ENCODE results near the gene SLC35F3. TPM values are rescaled to one million over a fixed set of nuclear protein-coding genes. Genes with fewer than 3 reads are reported as not detected.
"Not testable (repeated sequence)": the region's sequence is repeated elsewhere in the genome, so short reads cannot be mapped to it uniquely, and the experiment has no call there.

SLC35F3 gene
- total RNA-seq, 4 donors from 2014 or later = 0.82 TPM; not detected in 3

DNA sequence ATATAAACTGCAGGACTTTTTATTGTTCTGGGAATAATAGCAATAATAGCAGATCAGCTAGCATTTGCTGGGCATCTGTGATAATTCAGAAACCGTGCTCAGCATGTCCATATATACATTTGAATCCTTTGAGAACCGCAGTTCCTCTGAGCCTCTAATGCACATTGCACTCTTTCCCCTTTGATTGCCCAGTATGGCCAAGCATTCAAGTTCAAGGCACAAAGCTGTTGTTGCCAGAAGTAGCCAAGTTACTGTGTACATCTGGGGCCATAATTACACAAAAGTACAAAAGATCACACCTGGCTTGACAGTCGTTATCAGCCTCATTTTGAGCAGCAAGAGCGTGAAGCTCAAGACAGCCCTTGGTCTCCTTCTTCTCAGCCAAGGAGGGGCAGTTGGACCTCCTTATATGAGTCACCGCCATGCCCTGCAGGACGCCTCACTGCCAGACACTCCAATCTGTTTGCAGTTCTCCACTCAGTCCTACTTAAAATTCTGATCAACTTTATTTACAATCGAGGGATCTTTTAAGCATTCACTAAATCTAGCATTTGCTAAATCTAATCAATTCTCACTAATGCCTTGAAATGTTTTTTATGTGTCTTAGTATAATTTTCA is 216.0 kb downstream of the SLC35F3 start:
- ATAC-seq = no peak
- Histone ChIP-seq H3K9me3 (no peaks in the 10 kb centered on the region), H3K27me3 (peaks cover 0 to 10% (median 10%) of the 10 kb centered on the region in 3 donors), H3K36me3 (no peaks in the 10 kb centered on the region), H3K27ac (no peak overlapping the region), H3K4me1 (no peaks in the 10 kb centered on the region), H3K4me3 (no peak overlapping the region)
- in situ Hi-C loops (cut with MboI; ENCODE audit: low sequenced_read_pairs in 4 of 4) = no loop called here
- intact Hi-C loops (cut with DNase I; ENCODE audit: low total_unique reads) = no loop called here
- DNase-seq = no peak
- TF ChIP-seq, protein P1, sequence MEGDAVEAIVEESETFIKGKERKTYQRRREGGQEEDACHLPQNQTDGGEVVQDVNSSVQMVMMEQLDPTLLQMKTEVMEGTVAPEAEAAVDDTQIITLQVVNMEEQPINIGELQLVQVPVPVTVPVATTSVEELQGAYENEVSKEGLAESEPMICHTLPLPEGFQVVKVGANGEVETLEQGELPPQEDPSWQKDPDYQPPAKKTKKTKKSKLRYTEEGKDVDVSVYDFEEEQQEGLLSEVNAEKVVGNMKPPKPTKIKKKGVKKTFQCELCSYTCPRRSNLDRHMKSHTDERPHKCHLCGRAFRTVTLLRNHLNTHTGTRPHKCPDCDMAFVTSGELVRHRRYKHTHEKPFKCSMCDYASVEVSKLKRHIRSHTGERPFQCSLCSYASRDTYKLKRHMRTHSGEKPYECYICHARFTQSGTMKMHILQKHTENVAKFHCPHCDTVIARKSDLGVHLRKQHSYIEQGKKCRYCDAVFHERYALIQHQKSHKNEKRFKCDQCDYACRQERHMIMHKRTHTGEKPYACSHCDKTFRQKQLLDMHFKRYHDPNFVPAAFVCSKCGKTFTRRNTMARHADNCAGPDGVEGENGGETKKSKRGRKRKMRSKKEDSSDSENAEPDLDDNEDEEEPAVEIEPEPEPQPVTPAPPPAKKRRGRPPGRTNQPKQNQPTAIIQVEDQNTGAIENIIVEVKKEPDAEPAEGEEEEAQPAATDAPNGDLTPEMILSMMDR (IDR thresholded peaks at IDR 0.05 in 4 of 5, conservative IDR thresholded peaks at IDR 0.05 in 1 of 5) = no peak
- TF ChIP-seq POLR2A (IDR thresholded peaks at IDR 0.05) = no peak

- H3K4me3 ChIP-seq; H3K9me3 ChIP-seq; intact Hi-C loops (cut with DNase I; ENCODE audit: low total_unique reads); H3K4me1 ChIP-seq; H3K27ac ChIP-seq; H3K36me3 ChIP-seq; DNase-seq; in situ Hi-C loops (cut with MboI; ENCODE audit: low sequenced_read_pairs in 4 of 4); ATAC-seq: not testable (repeated sequence)
- peaks cover 0 to 15% (median 10%) of the 10 kb centered on the region in 3 donors for H3K27me3 ChIP-seq
These were observed 217.2 kb downstream of the SLC35F3 start for GRCh38 chr1:234121659-234122058.

- in situ Hi-C loops (cut with MboI; ENCODE audit: low sequenced_read_pairs in 4 of 4); DNase-seq; H3K4me1 ChIP-seq; intact Hi-C loops (cut with DNase I; ENCODE audit: low total_unique reads); H3K9me3 ChIP-seq; ATAC-seq; H3K27ac ChIP-seq; H3K36me3 ChIP-seq; H3K4me3 ChIP-seq: not testable (repeated sequence)
- H3K27me3 ChIP-seq = peaks cover 0 to 15% (median 10%) of the 10 kb centered on the region in 3 donors
These were observed 218.1 kb downstream of the SLC35F3 start for GRCh38 chr1:234122571-234122970.

- intact Hi-C loops (cut with DNase I; ENCODE audit: low total_unique reads) (no loop called here), in situ Hi-C loops (cut with MboI; ENCODE audit: low sequenced_read_pairs in 4 of 4) (no loop called here)
- H3K9me3 ChIP-seq = no peaks in the 10 kb centered on the region
- no peak overlapping the region for H3K27ac ChIP-seq
- ATAC-seq (no peak), DNase-seq (no peak)
- no peaks in the 10 kb centered on the region for H3K4me1 ChIP-seq
- no peak for TF ChIP-seq POLR2A (IDR thresholded peaks at IDR 0.05)
- TF ChIP-seq, protein P1 (IDR thresholded peaks at IDR 0.05 in 4 of 5, conservative IDR thresholded peaks at IDR 0.05 in 1 of 5) = no peak
- no peaks in the 10 kb centered on the region for H3K36me3 ChIP-seq
- peaks cover 0 to 15% (median 12%) of the 10 kb centered on the region in 3 donors for H3K27me3 ChIP-seq
- no peak overlapping the region for H3K4me3 ChIP-seq
These were observed 219.4 kb downstream of the SLC35F3 start for GRCh38 chr1:234123867-234124266.

GRCh38 chr1:234125283-234125682 is 220.8 kb downstream of the SLC35F3 start:
- Histone ChIP-seq H3K4me1 (no peaks in the 10 kb centered on the region), H3K27me3 (peaks cover 0 to 15% (median 12%) of the 10 kb centered on the region in 3 donors), H3K4me3 (no peak overlapping the region), H3K9me3 (no peaks in the 10 kb centered on the region), H3K36me3 (no peaks in the 10 kb centered on the region), H3K27ac (no peak overlapping the region)
- TF ChIP-seq, protein P1 (IDR thresholded peaks at IDR 0.05 in 4 of 5, conservative IDR thresholded peaks at IDR 0.05 in 1 of 5) = no peak
- no peak for TF ChIP-seq POLR2A (IDR thresholded peaks at IDR 0.05)
- ATAC-seq (no peak), DNase-seq (no peak)
- in situ Hi-C loops (cut with MboI; ENCODE audit: low sequenced_read_pairs in 4 of 4) (no loop called here), intact Hi-C loops (cut with DNase I; ENCODE audit: low total_unique reads) (no loop called here)

GRCh38 chr1:234125714-234126113 is 221.2 kb downstream of the SLC35F3 start:
- no peak overlapping the region for H3K4me3 ChIP-seq
- no peak for TF ChIP-seq POLR2A (IDR thresholded peaks at IDR 0.05)
- TF ChIP-seq, protein P1 (IDR thresholded peaks at IDR 0.05 in 4 of 5, conservative IDR thresholded peaks at IDR 0.05 in 1 of 5) = no peak
- ATAC-seq = no peak
- intact Hi-C loops (cut with DNase I; ENCODE audit: low total_unique reads) = no loop called here
- H3K27me3 ChIP-seq = peaks cover 0 to 15% (median 12%) of the 10 kb centered on the region in 3 donors
- H3K4me1 ChIP-seq = no peaks in the 10 kb centered on the region
- H3K36me3 ChIP-seq = no peaks in the 10 kb centered on the region
- DNase-seq = no peak
- H3K9me3 ChIP-seq = no peaks in the 10 kb centered on the region
- in situ Hi-C loops (cut with MboI; ENCODE audit: low sequenced_read_pairs in 4 of 4) = no loop called here
- no peak overlapping the region for H3K27ac ChIP-seq
